GM19467 (cell line): ENCODE results near the gene UNC13B.

ENCODE experiments used
- ATAC-seq: cut with Tn5 transposase; IDR thresholded peaks from one replicate; pipeline ENCODE4 v1.9.1; 2021; ENCODE audit warnings: mild to moderate bottlenecking, moderate library complexity; ENCODE audit not compliant: unreplicated experiment

The UNC13B gene

GRCh38 chr9:35415402-35416097 lies 253.7 kb downstream of the UNC13B start:
- ATAC-seq: no peak

GRCh38 chr9:35416098-35416427 lies 254.3 kb downstream of the UNC13B start:
- no peak for ATAC-seq

GRCh38 chr9:35422346-35422745 lies 260.5 kb downstream of the UNC13B start:
- no peak for ATAC-seq

GRCh38 chr9:35422753-35423152 lies 260.9 kb downstream of the UNC13B start:
- ATAC-seq: no peak

GRCh38 chr9:35423499-35423898 lies 261.7 kb downstream of the UNC13B start:
- ATAC-seq: no peak

GRCh38 chr9:35424356-35425352 lies 262.8 kb downstream of the UNC13B start:
- no peak for ATAC-seq

- ATAC-seq: no peak
Measured at GRCh38 chr9:35426627-35427026, 264.8 kb downstream of the UNC13B start.

GRCh38 chr9:35431467-35431866 lies 269.7 kb downstream of the UNC13B start:
- no peak for ATAC-seq

- no peak for ATAC-seq
Measured at GRCh38 chr9:35432076-35432475, 270.3 kb downstream of the UNC13B start.

GRCh38 chr9:35436933-35437332 lies 275.1 kb downstream of the UNC13B start:
- no peak for ATAC-seq

- ATAC-seq: no peak
Measured at GRCh38 chr9:35446012-35446411, 284.2 kb downstream of the UNC13B start.

GRCh38 chr9:35448496-35448895 lies 286.7 kb downstream of the UNC13B start:
- no peak for ATAC-seq

- ATAC-seq: no peak
Measured at GRCh38 chr9:35452481-35452880, 290.7 kb downstream of the UNC13B start.

- ATAC-seq: no peak
Measured at GRCh38 chr9:35453786-35454185, 292.0 kb downstream of the UNC13B start.
